DLD1 (cell line): ENCODE measurements around the gene KRT4.

Experiments
- in situ Hi-C: cut with HindIII; loops from 2 replicates; pipeline ENCODE4 v1.10.0; 2017; ENCODE audit warnings: low sequenced_read_pairs

Gene KRT4

GRCh38 chr12:52760623-52761022, 53.3 kb downstream of the KRT4 start:
- in situ Hi-C loops: no loop called here

DNA sequence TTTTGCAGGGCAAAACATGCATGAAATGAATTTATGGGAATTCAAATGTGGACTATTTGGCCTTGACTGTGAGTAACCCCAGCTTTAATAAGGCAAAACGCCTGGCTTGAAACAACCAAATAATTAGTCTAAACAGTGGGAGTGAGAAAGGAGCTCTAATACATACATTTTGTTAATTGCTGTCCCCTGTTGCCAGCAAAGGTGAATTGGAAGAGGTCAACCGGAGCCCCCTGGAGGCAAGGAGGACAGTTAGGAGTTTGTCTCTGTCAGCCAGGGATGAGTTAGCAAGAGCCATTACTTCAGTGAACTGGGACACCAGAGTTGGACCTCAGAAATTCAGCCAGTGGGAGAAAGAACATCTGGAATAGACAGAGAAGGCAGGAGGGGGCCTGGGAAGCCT, 54.2 kb downstream of the KRT4 start:
- in situ Hi-C loops: no loop called here

DNA sequence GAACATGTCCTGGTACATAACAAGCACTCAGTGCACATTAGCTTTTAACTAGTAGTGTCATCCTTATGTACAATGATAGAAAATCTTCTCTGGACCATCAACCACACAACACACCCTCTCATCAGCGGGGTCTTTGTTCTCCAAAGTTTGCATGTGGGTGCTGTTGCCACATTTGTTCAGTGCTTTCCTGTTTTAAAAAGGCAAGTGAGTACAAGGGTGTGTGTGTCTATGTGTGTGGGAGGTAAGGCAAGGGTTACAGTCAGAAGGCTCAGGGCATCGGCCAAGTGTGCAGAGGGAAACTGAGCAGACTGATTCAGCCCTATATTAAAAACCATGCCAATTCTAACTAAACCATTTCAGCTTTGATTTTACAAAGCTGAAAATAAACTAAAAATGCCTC, 54.7 kb downstream of the KRT4 start:
- in situ Hi-C loops: no loop called here

GRCh38 chr12:52757449-52758176, 56.3 kb downstream of the KRT4 start:
- in situ Hi-C loops: no loop called here
